Fibroblast of pulmonary artery (primary cell): Measurements from ENCODE around the gene DSE.
"Not testable (repeated sequence)": the region's sequence is repeated elsewhere in the genome, so short reads cannot be mapped to it uniquely, and the experiment has no call there.

Experiments used
- DNase-seq: peaks from one replicate; pipeline ENCODE4 v3.0.0-alpha.2; 2010; ENCODE audit warnings: low read depth
- H3K4me3 ChIP-seq: replicated peaks from 2 replicates; pipeline ENCODE4 v1.5.1; 2011; ENCODE audit warnings: low read depth, mild to moderate bottlenecking, control low read depth, low read length, moderate library complexity
- CTCF ChIP-seq: IDR thresholded peaks from 2 replicates; pipeline ENCODE4 v1.5.1; 2011; ENCODE audit warnings: mild to moderate bottlenecking, control low read depth, low read length, inconsistent platforms; ENCODE audit errors: missing control alignments

The DSE gene

GRCh38 chr6:116329156-116329555 is 41.6 kb upstream of the DSE start:
- no peak for TF ChIP-seq CTCF
- no peak overlapping the region for H3K4me3 ChIP-seq
- DNase-seq = no peak

- H3K4me3 ChIP-seq = no peak overlapping the region
- DNase-seq = no peak
- no peak for TF ChIP-seq CTCF
Measured at GRCh38 chr6:116330511-116330910, 40.2 kb upstream of the DSE start.

GRCh38 chr6:116332096-116332495 is 38.7 kb upstream of the DSE start:
- TF ChIP-seq CTCF = no peak
- no peak overlapping the region for H3K4me3 ChIP-seq
- no peak for DNase-seq

- H3K4me3 ChIP-seq, DNase-seq: not testable (repeated sequence)
Measured at GRCh38 chr6:116334638-116335409, 35.9 kb upstream of the DSE start.

- no peak for DNase-seq
- H3K4me3 ChIP-seq = no peak overlapping the region
- TF ChIP-seq CTCF = no peak
Measured at GRCh38 chr6:116335612-116336215, 35.0 kb upstream of the DSE start.

GRCh38 chr6:116338943-116339342 is 31.8 kb upstream of the DSE start:
- no peak for TF ChIP-seq CTCF
- DNase-seq = no peak
- no peak overlapping the region for H3K4me3 ChIP-seq

GRCh38 chr6:116340625-116341024 is 30.1 kb upstream of the DSE start:
- DNase-seq = not testable (repeated sequence)

GRCh38 chr6:116349216-116349615 is 21.5 kb upstream of the DSE start:
- no peak for DNase-seq
- H3K4me3 ChIP-seq = no peak overlapping the region
- no peak for TF ChIP-seq CTCF

More at GRCh38 chr6:116340625-116341024, 30.1 kb upstream of the DSE start:
- H3K4me3 ChIP-seq = not testable (repeated sequence)
